Heart left ventricle (tissue), 13 donors: ENCODE data around the gene LTBP2.

Source experiments
- POLR2A ChIP-seq, 2 donors: fragments of 450-650 bp; IDR thresholded peaks; one replicate each; pipeline ENCODE4 v1.6.1; 2017; ENCODE audit warnings: antibody characterized with exemption in 2 of 2, mild to moderate bottlenecking in 2 of 2, moderate library complexity in 2 of 2
- TF ChIP-seq, protein P1 (sequence below), 12 donors: fragments of 200-600 bp; sonication (generic) in 4 of 12; IDR thresholded peaks; one replicate each; pipeline versions ENCODE4 v1.5.0 to v1.8.0; 2018 to 2022; ENCODE audit warnings: antibody characterized with exemption in 12 of 12, mild to moderate bottlenecking in 5 of 12
- donor health status: ischemic (EF 13 %, LVEDD 7.1; RV severe dilation, severe dysfunction).
- donor health status: DM: no; HTN: yes; CAD: no.
- donor health status: DM: no; HTN: no; CAD: no.
- donor health status: ischemic (EF 25% LVEDD 6.9; RV normal size, moderate dysfunction).
- donor health status: ischemic (EF 25% LVEDD 5.7; RV mildly dilated, moderate dysfunction).
- donor health status: ischemic (EF 35%, LVEDD 5.7; RV mildly dilated, moderate dysfunction).
- donor health status: nonischemic (EF 11% LVEDD 7.7; RV severe dilation, severe dysfunction).
- donor health status: DM: yes; HTN: yes; CAD: no.
- donor health status: PGD.
- donor health status: ischemic (EF 29% LVEDD 5.4; RV normal size, mild dysfunction).
- donor health status: nonischemic (EF 23%, LVEDD 6.1; RV moderate dilation, normal function).

- TF ChIP-seq, protein P1, sequence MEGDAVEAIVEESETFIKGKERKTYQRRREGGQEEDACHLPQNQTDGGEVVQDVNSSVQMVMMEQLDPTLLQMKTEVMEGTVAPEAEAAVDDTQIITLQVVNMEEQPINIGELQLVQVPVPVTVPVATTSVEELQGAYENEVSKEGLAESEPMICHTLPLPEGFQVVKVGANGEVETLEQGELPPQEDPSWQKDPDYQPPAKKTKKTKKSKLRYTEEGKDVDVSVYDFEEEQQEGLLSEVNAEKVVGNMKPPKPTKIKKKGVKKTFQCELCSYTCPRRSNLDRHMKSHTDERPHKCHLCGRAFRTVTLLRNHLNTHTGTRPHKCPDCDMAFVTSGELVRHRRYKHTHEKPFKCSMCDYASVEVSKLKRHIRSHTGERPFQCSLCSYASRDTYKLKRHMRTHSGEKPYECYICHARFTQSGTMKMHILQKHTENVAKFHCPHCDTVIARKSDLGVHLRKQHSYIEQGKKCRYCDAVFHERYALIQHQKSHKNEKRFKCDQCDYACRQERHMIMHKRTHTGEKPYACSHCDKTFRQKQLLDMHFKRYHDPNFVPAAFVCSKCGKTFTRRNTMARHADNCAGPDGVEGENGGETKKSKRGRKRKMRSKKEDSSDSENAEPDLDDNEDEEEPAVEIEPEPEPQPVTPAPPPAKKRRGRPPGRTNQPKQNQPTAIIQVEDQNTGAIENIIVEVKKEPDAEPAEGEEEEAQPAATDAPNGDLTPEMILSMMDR (IDR thresholded peaks at IDR 0.05): no peak
- TF ChIP-seq POLR2A (IDR thresholded peaks at IDR 0.05): no peak
Observed at GRCh38 chr14:74548881-74549280, 63.2 kb downstream of the LTBP2 start.
